ENCODE data around the gene RBM3. TPM values are rescaled to one million over a fixed set of nuclear protein-coding genes. Genes with fewer than 3 reads are reported as not detected.

The RBM3 gene
- total and polyA plus RNA-seq, 10 of the 15 experiments (the other 5 are each of a cell fraction or from before 2014, with no cell fraction given): 170 to 467 (median 259) TPM

- in situ Hi-C loops (cut with MboI): no loop called here
- no peaks in the 10 kb centered on the region for H3K4me1 ChIP-seq (ENCODE audit: control insufficient read depth, insufficient read depth, low read length)
- WGBS (ENCODE audit: insufficient coverage, insufficient replicate concordance, low lambda C conversion rate, missing lambda C conversion rate): 68% methylated on average over 15 of the region's 16 CpGs
- FAIRE-seq (no peak), ATAC-seq (no peak), DNase-seq (ENCODE audit: low read depth, low spot score) (no peak)
- no peak overlapping the region for H3K27ac ChIP-seq (ENCODE audit: control insufficient read depth, insufficient read depth)
- TF ChIP-seq EP300 (IDR thresholded peaks at IDR 0.05; ENCODE audit: borderline replicate concordance in 1 of 2, control insufficient read depth in 1 of 2, low read depth in 2 of 2, low read length in 2 of 2) (no peak), TCF12 (IDR thresholded peaks at IDR 0.05; ENCODE audit: low read depth, low read length) (no peak), MXI1 (IDR thresholded peaks at IDR 0.05; ENCODE audit: low read depth, low read length) (no peak), IRF4 (IDR thresholded peaks at IDR 0.05; ENCODE audit: low read depth, low read length) (no peak), CEBPB (IDR thresholded peaks at IDR 0.05; ENCODE audit: borderline replicate concordance in 1 of 2, low read depth in 2 of 2, low read length in 2 of 2) (no peak)
- TF ChIP-seq, protein P1, sequence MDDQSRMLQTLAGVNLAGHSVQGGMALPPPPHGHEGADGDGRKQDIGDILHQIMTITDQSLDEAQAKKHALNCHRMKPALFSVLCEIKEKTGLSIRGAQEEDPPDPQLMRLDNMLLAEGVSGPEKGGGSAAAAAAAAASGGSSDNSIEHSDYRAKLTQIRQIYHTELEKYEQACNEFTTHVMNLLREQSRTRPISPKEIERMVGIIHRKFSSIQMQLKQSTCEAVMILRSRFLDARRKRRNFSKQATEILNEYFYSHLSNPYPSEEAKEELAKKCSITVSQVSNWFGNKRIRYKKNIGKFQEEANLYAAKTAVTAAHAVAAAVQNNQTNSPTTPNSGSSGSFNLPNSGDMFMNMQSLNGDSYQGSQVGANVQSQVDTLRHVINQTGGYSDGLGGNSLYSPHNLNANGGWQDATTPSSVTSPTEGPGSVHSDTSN (IDR thresholded peaks at IDR 0.05; ENCODE audit: insufficient replicate concordance, low read depth, low read length): no peak
- no peak overlapping the region for H2AFZ ChIP-seq (ENCODE audit: control insufficient read depth, low read depth, low read length)
- intact Hi-C loops (cut with micrococcal nuclease; ENCODE audit: unreplicated experiment): no loop called here
- ChIA-PET POLR2A (no interaction called here), RAD21 (ENCODE audit: unreplicated experiment) (no interaction called here), SMC1A (ENCODE audit: uncharacterized antibody, unreplicated experiment) (no interaction called here), CTCF (no interaction called here)
- no peaks in the 10 kb centered on the region for H4K20me1 ChIP-seq (ENCODE audit: control insufficient read depth, insufficient read depth)
- H3K4me3 ChIP-seq: no peak overlapping the region
- H3K9me3 ChIP-seq (replicated peaks; ENCODE audit: control insufficient read depth, insufficient read depth, low read length): no peaks in the 10 kb centered on the region; the same call in 2 of the 3 replicates
- no peaks in the 10 kb centered on the region for H3K79me2 ChIP-seq (ENCODE audit: control insufficient read depth, insufficient read depth, low read length)
- H3K9ac ChIP-seq (ENCODE audit: control insufficient read depth, insufficient read depth, low read length): no peak overlapping the region
- H3K36me3 ChIP-seq (ENCODE audit: control insufficient read depth in 2 of 2, insufficient read depth in 2 of 2, low read length in 1 of 2): no peaks in the 10 kb centered on the region
- BruUV-seq (replicated peaks): no TSS peak
- H3K4me2 ChIP-seq (ENCODE audit: control insufficient read depth, insufficient read depth): no peak overlapping the region
- H3K27me3 ChIP-seq (replicated peaks in 1 of 2; ENCODE audit: control insufficient read depth in 2 of 2, insufficient read depth in 2 of 2, low read length in 1 of 2): no peaks in the 10 kb centered on the region
Measured at GRCh38 chrX:48604701-48605100, 30.4 kb downstream of the RBM3 start.

GRCh38 chrX:48606091-48606490 lies 31.8 kb downstream of the RBM3 start:
- Histone ChIP-seq H2AFZ (ENCODE audit: control insufficient read depth, low read depth, low read length) (no peak overlapping the region), H3K79me2 (ENCODE audit: control insufficient read depth, insufficient read depth, low read length) (no peaks in the 10 kb centered on the region), H3K4me3 (no peak overlapping the region), H3K9ac (ENCODE audit: control insufficient read depth, insufficient read depth, low read length) (no peak overlapping the region), H3K36me3 (ENCODE audit: control insufficient read depth in 2 of 2, insufficient read depth in 2 of 2, low read length in 1 of 2) (no peaks in the 10 kb centered on the region), H3K4me2 (ENCODE audit: control insufficient read depth, insufficient read depth) (no peak overlapping the region), H3K27me3 (replicated peaks in 1 of 2; ENCODE audit: control insufficient read depth in 2 of 2, insufficient read depth in 2 of 2, low read length in 1 of 2) (no peaks in the 10 kb centered on the region), H3K4me1 (ENCODE audit: control insufficient read depth, insufficient read depth, low read length) (no peaks in the 10 kb centered on the region), H3K27ac (ENCODE audit: control insufficient read depth, insufficient read depth) (no peak overlapping the region), H4K20me1 (ENCODE audit: control insufficient read depth, insufficient read depth) (no peaks in the 10 kb centered on the region), H3K9me3 (replicated peaks; ENCODE audit: control insufficient read depth, insufficient read depth, low read length) (no peaks in the 10 kb centered on the region)
- TF ChIP-seq POLR2AphosphoS2 (IDR thresholded peaks at IDR 0.05; ENCODE audit: low read depth, low read length) (no peak), RBBP5 (conservative IDR thresholded peaks at IDR 0.05) (no peak), FOXK2 (IDR thresholded peaks at IDR 0.05) (no peak), HDAC6 (IDR thresholded peaks at IDR 0.05; ENCODE audit: unreplicated experiment) (no peak), CHD1 (IDR thresholded peaks at IDR 0.05; ENCODE audit: low read depth, low read length) (no peak), SREBF1 (IDR thresholded peaks at IDR 0.05; ENCODE audit: low read length) (no peak), CTCF (IDR thresholded peaks at IDR 0.05 in 2 of 3, conservative IDR thresholded peaks at IDR 0.05 in 1 of 3; ENCODE audit: control insufficient read depth in 2 of 3, extremely low read depth in 1 of 3, insufficient read depth in 1 of 3, low read depth in 3 of 3, low read length in 3 of 3) (0 out of 6 replicates have a peak, but pooled peaks of 1 of the 3 experiments have one; percentile 4)
- ChIA-PET SMC1A (ENCODE audit: uncharacterized antibody, unreplicated experiment) (no interaction called here), RAD21 (ENCODE audit: unreplicated experiment) (no interaction called here), POLR2A (no interaction called here), CTCF (no interaction called here)
- no peak for FAIRE-seq
- no TSS peak for BruUV-seq (replicated peaks)
- WGBS (ENCODE audit: insufficient coverage, insufficient replicate concordance, low lambda C conversion rate, missing lambda C conversion rate): 54% methylated on average over 6 of the region's 6 CpGs
- in situ Hi-C loops (cut with MboI) (no loop called here), intact Hi-C loops (cut with micrococcal nuclease; ENCODE audit: unreplicated experiment) (no loop called here)
- no peak for DNase-seq (ENCODE audit: low read depth, low spot score)
- ATAC-seq: no peak
